Amniotic epithelial cell (primary cell): ENCODE results near the gene FLT1.
A peak's percentile ranks its signal among the peaks of the same experiment; 100 is the strongest.

Experiments
- DNase-seq: peaks from one replicate; pipeline ENCODE4 v3.0.0-alpha.2; 2010; ENCODE audit warnings: low read depth

Gene FLT1

GRCh38 chr13:28424541-28424940 lies 70.4 kb downstream of the FLT1 start:
- DNase-seq, result no peak

GRCh38 chr13:28423010-28423409 lies 71.9 kb downstream of the FLT1 start:
- DNase-seq, result no peak

- DNase-seq, result no peak
Observed at GRCh38 chr13:28421676-28422410, 73.1 kb downstream of the FLT1 start.

GRCh38 chr13:28420704-28421103 lies 74.2 kb downstream of the FLT1 start:
- DNase-seq, result no peak

- DNase-seq, result no peak
Observed at GRCh38 chr13:28415994-28416421, 78.9 kb downstream of the FLT1 start.

GRCh38 chr13:28413999-28414398 lies 80.9 kb downstream of the FLT1 start:
- no peak for DNase-seq

- no peak for DNase-seq
Observed at GRCh38 chr13:28412981-28413380, 81.9 kb downstream of the FLT1 start.

- no peak for DNase-seq
Observed at GRCh38 chr13:28411831-28412353, 83.0 kb downstream of the FLT1 start.

GRCh38 chr13:28410096-28410495 lies 84.8 kb downstream of the FLT1 start:
- DNase-seq, result no peak

GRCh38 chr13:28409648-28410047 lies 85.3 kb downstream of the FLT1 start:
- no peak for DNase-seq

GRCh38 chr13:28408863-28409262 lies 86.1 kb downstream of the FLT1 start:
- no peak for DNase-seq

GRCh38 chr13:28408235-28408848 lies 86.6 kb downstream of the FLT1 start:
- DNase-seq, result peak; percentile 38

GRCh38 chr13:28406733-28407266 lies 88.1 kb downstream of the FLT1 start:
- DNase-seq, result no peak

- no peak for DNase-seq
Observed at GRCh38 chr13:28402057-28402381, 92.9 kb downstream of the FLT1 start.

- peak; percentile 52 for DNase-seq
Observed at GRCh38 chr13:28401303-28402056, 93.4 kb downstream of the FLT1 start.

GRCh38 chr13:28396053-28396452 lies 98.9 kb downstream of the FLT1 start:
- no peak for DNase-seq

- peak; percentile 22 for DNase-seq
Observed at GRCh38 chr13:28394422-28394821, 100.5 kb downstream of the FLT1 start.

GRCh38 chr13:28392896-28393505 lies 101.9 kb downstream of the FLT1 start:
- DNase-seq, result peak; percentile 21

- DNase-seq, result peak; percentile 7
Observed at GRCh38 chr13:28392428-28392827, 102.5 kb downstream of the FLT1 start.

GRCh38 chr13:28387740-28388501 lies 107.0 kb downstream of the FLT1 start:
- DNase-seq, result no peak

- no peak for DNase-seq
Observed at GRCh38 chr13:28385362-28385761, 109.6 kb downstream of the FLT1 start.
